ENCODE results near the gene CAGE1. TPM values are rescaled to one million over a fixed set of nuclear protein-coding genes. Genes with fewer than 3 reads are reported as not detected.
A peak's percentile ranks its signal among the peaks of the same experiment; 100 is the strongest.

The CAGE1 gene
- polyA plus RNA-seq, 1 donor: 0.03 TPM

GRCh38 chr6:7311917-7312615, 77.5 kb downstream of the CAGE1 start:
- H3K27ac ChIP-seq (ENCODE audit: low read length): peak overlapping the region; percentile 98
- H3K36me3 ChIP-seq (ENCODE audit: control insufficient read depth, insufficient read depth, low read length): peaks cover 24% of the 10 kb centered on the region
- 4% methylated on average over 5 of the region's 17 CpGs for WGBS (ENCODE audit: insufficient coverage, low lambda C conversion rate)
- H3K27me3 ChIP-seq (ENCODE audit: control insufficient read depth, insufficient read depth, low read length): no peaks in the 10 kb centered on the region
- H3K4me1 ChIP-seq (ENCODE audit: control insufficient read depth, insufficient read depth, low read length): peaks cover 4% of the 10 kb centered on the region
- peak; percentile 25 to 26 for DNase-seq
- peak overlapping the region; percentile 95 for H3K4me3 ChIP-seq (ENCODE audit: low read length)
- H3K9me3 ChIP-seq (ENCODE audit: control insufficient read depth, low read depth, low read length): peaks cover 3% of the 10 kb centered on the region

- H3K4me1 ChIP-seq (ENCODE audit: control insufficient read depth, insufficient read depth, low read length): peaks cover 4% of the 10 kb centered on the region
- H3K4me3 ChIP-seq (ENCODE audit: low read length): no peak overlapping the region
- peaks cover 29% of the 10 kb centered on the region for H3K36me3 ChIP-seq (ENCODE audit: control insufficient read depth, insufficient read depth, low read length)
- no CpG with 5 or more reads among the region's 1 CpG for WGBS (ENCODE audit: insufficient coverage, low lambda C conversion rate)
- DNase-seq: peak in 1 of 2 donors; percentile 29
- no peaks in the 10 kb centered on the region for H3K9me3 ChIP-seq (ENCODE audit: control insufficient read depth, low read depth, low read length)
- no peaks in the 10 kb centered on the region for H3K27me3 ChIP-seq (ENCODE audit: control insufficient read depth, insufficient read depth, low read length)
- H3K27ac ChIP-seq (ENCODE audit: low read length): no peak overlapping the region
Measured at GRCh38 chr6:7311176-7311575, 78.4 kb downstream of the CAGE1 start.

- Histone ChIP-seq H3K9me3 (ENCODE audit: control insufficient read depth, low read depth, low read length) (no peaks in the 10 kb centered on the region), H3K4me1 (ENCODE audit: control insufficient read depth, insufficient read depth, low read length) (peaks cover 4% of the 10 kb centered on the region), H3K36me3 (ENCODE audit: control insufficient read depth, insufficient read depth, low read length) (peaks cover 47% of the 10 kb centered on the region), H3K4me3 (ENCODE audit: low read length) (no peak overlapping the region), H3K27me3 (ENCODE audit: control insufficient read depth, insufficient read depth, low read length) (no peaks in the 10 kb centered on the region), H3K27ac (ENCODE audit: low read length) (no peak overlapping the region)
- no peak for DNase-seq
- no CpG with 5 or more reads among the region's 5 CpGs for WGBS (ENCODE audit: insufficient coverage, low lambda C conversion rate)
Measured at GRCh38 chr6:7309050-7309449, 80.5 kb downstream of the CAGE1 start.

- Histone ChIP-seq H3K4me3 (ENCODE audit: low read length) (no peak overlapping the region), H3K9me3 (ENCODE audit: control insufficient read depth, low read depth, low read length) (no peaks in the 10 kb centered on the region), H3K4me1 (ENCODE audit: control insufficient read depth, insufficient read depth, low read length) (peaks cover 2% of the 10 kb centered on the region), H3K27me3 (ENCODE audit: control insufficient read depth, insufficient read depth, low read length) (no peaks in the 10 kb centered on the region), H3K27ac (ENCODE audit: low read length) (no peak overlapping the region), H3K36me3 (ENCODE audit: control insufficient read depth, insufficient read depth, low read length) (peaks cover 60% of the 10 kb centered on the region)
- no peak for DNase-seq
- no CpG with 5 or more reads among the region's 5 CpGs for WGBS (ENCODE audit: insufficient coverage, low lambda C conversion rate)
Measured at GRCh38 chr6:7307533-7307932, 82.0 kb downstream of the CAGE1 start.

GRCh38 chr6:7304821-7305220, 84.7 kb downstream of the CAGE1 start:
- Histone ChIP-seq H3K4me1 (ENCODE audit: control insufficient read depth, insufficient read depth, low read length) (no peaks in the 10 kb centered on the region), H3K27ac (ENCODE audit: low read length) (no peak overlapping the region), H3K36me3 (ENCODE audit: control insufficient read depth, insufficient read depth, low read length) (peaks cover 79% of the 10 kb centered on the region), H3K4me3 (ENCODE audit: low read length) (no peak overlapping the region), H3K27me3 (ENCODE audit: control insufficient read depth, insufficient read depth, low read length) (no peaks in the 10 kb centered on the region), H3K9me3 (ENCODE audit: control insufficient read depth, low read depth, low read length) (no peaks in the 10 kb centered on the region)
- WGBS (ENCODE audit: insufficient coverage, low lambda C conversion rate): 100% methylated on average over 1 of the region's 1 CpG
- no peak for DNase-seq

- 80% methylated on average over 2 of the region's 7 CpGs for WGBS (ENCODE audit: insufficient coverage, low lambda C conversion rate)
- Histone ChIP-seq H3K4me1 (ENCODE audit: control insufficient read depth, insufficient read depth, low read length) (no peaks in the 10 kb centered on the region), H3K27me3 (ENCODE audit: control insufficient read depth, insufficient read depth, low read length) (no peaks in the 10 kb centered on the region), H3K9me3 (ENCODE audit: control insufficient read depth, low read depth, low read length) (no peaks in the 10 kb centered on the region), H3K27ac (ENCODE audit: low read length) (no peak overlapping the region), H3K4me3 (ENCODE audit: low read length) (no peak overlapping the region), H3K36me3 (ENCODE audit: control insufficient read depth, insufficient read depth, low read length) (peaks cover 75% of the 10 kb centered on the region)
- DNase-seq: no peak
Measured at GRCh38 chr6:7301702-7302101, 87.8 kb downstream of the CAGE1 start.

- no peak overlapping the region for H3K27ac ChIP-seq (ENCODE audit: low read length)
- no peaks in the 10 kb centered on the region for H3K4me1 ChIP-seq (ENCODE audit: control insufficient read depth, insufficient read depth, low read length)
- no peak overlapping the region for H3K4me3 ChIP-seq (ENCODE audit: low read length)
- DNase-seq: no peak
- no CpG with 5 or more reads among the region's 5 CpGs for WGBS (ENCODE audit: insufficient coverage, low lambda C conversion rate)
- H3K9me3 ChIP-seq (ENCODE audit: control insufficient read depth, low read depth, low read length): no peaks in the 10 kb centered on the region
- H3K27me3 ChIP-seq (ENCODE audit: control insufficient read depth, insufficient read depth, low read length): no peaks in the 10 kb centered on the region
- peaks cover 74% of the 10 kb centered on the region for H3K36me3 ChIP-seq (ENCODE audit: control insufficient read depth, insufficient read depth, low read length)
Measured at GRCh38 chr6:7300926-7301325, 88.6 kb downstream of the CAGE1 start.

GRCh38 chr6:7298113-7298512, 91.4 kb downstream of the CAGE1 start:
- H3K9me3 ChIP-seq (ENCODE audit: control insufficient read depth, low read depth, low read length): no peaks in the 10 kb centered on the region
- H3K27ac ChIP-seq (ENCODE audit: low read length): no peak overlapping the region
- no peaks in the 10 kb centered on the region for H3K4me1 ChIP-seq (ENCODE audit: control insufficient read depth, insufficient read depth, low read length)
- WGBS (ENCODE audit: insufficient coverage, low lambda C conversion rate): 83% methylated on average over 1 of the region's 1 CpG
- peaks cover 65% of the 10 kb centered on the region for H3K36me3 ChIP-seq (ENCODE audit: control insufficient read depth, insufficient read depth, low read length)
- no peaks in the 10 kb centered on the region for H3K27me3 ChIP-seq (ENCODE audit: control insufficient read depth, insufficient read depth, low read length)
- no peak overlapping the region for H3K4me3 ChIP-seq (ENCODE audit: low read length)
- no peak for DNase-seq

- Histone ChIP-seq H3K9me3 (ENCODE audit: control insufficient read depth, low read depth, low read length) (no peaks in the 10 kb centered on the region), H3K4me3 (ENCODE audit: low read length) (no peak overlapping the region), H3K27me3 (ENCODE audit: control insufficient read depth, insufficient read depth, low read length) (no peaks in the 10 kb centered on the region), H3K36me3 (ENCODE audit: control insufficient read depth, insufficient read depth, low read length) (peaks cover 65% of the 10 kb centered on the region), H3K4me1 (ENCODE audit: control insufficient read depth, insufficient read depth, low read length) (no peaks in the 10 kb centered on the region), H3K27ac (ENCODE audit: low read length) (no peak overlapping the region)
- no CpG with 5 or more reads among the region's 2 CpGs for WGBS (ENCODE audit: insufficient coverage, low lambda C conversion rate)
- no peak for DNase-seq
Measured at GRCh38 chr6:7296602-7297001, 92.9 kb downstream of the CAGE1 start.

GRCh38 chr6:7295916-7296315, 93.6 kb downstream of the CAGE1 start:
- no peak for DNase-seq
- no peak overlapping the region for H3K27ac ChIP-seq (ENCODE audit: low read length)
- no peaks in the 10 kb centered on the region for H3K4me1 ChIP-seq (ENCODE audit: control insufficient read depth, insufficient read depth, low read length)
- H3K27me3 ChIP-seq (ENCODE audit: control insufficient read depth, insufficient read depth, low read length): no peaks in the 10 kb centered on the region
- 96% methylated on average over 3 of the region's 3 CpGs for WGBS (ENCODE audit: insufficient coverage, low lambda C conversion rate)
- H3K4me3 ChIP-seq (ENCODE audit: low read length): no peak overlapping the region
- peaks cover 58% of the 10 kb centered on the region for H3K36me3 ChIP-seq (ENCODE audit: control insufficient read depth, insufficient read depth, low read length)
- no peaks in the 10 kb centered on the region for H3K9me3 ChIP-seq (ENCODE audit: control insufficient read depth, low read depth, low read length)

All from large intestine (tissue), 3 donors.